ENCODE measurements around the gene ENOX2.
A peak's percentile ranks its signal among the peaks of the same experiment; 100 is the strongest.
"Not testable (repeated sequence)": the region's sequence is repeated elsewhere in the genome, so short reads cannot be mapped to it uniquely, and the experiment has no call there.

The ENOX2 gene

DNA sequence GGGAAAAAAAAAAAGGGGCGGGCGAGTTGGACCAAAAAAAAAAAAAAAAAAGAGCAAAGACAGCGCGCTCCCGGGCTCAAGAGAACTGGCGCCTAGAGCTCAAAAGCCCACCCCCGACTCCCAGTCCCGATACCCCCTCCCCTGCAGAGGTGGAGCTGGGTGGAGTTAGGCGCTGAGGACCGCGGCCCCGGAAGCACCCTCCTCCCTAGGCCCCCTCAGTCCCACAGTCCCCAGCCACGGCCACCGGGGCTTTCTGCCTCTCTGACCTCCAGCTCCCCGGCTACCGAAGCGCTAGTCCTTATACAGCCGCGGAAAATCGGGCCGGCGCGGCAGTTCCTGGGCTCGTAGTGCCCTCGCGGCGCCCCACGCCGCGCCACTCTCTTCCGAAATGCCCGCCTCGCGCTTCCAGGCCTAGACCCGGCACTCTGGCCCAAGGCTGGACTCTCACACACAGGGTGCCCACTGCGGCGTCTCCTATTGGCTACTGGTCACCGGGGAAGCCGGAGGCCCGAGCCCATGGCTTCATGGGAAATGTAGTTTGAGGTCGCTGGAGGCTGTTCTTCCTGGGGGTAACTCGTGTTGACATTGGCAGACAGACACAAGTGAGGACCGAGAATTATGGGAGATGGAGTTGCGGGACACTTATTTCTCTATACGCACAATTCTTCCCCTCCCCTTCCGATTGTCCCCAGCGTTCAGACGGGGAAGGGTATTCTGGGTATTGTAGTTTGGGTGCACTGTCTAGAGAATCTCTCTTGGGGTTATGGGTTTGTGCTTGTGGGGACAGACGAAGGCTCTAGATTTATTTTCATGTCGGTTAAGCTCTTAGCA lies at the start of gene ENOX2:
Gene ENOX2, minus strand, starts transcription at position 427 of the 831 bp plus-strand sequence. CDS start 199,993 bp downstream, outside the sequence.
- peak; percentile 37 to 52 for DNase-seq (ENCODE audit: low read depth in 2 of 2)

GRCh38 chrX:130952266-130953043 lies 49.4 kb upstream of the ENOX2 start:
- no peak for DNase-seq (ENCODE audit: low read depth in 2 of 2)

GRCh38 chrX:130944230-130944629 lies 41.2 kb upstream of the ENOX2 start:
- DNase-seq (ENCODE audit: low read depth in 2 of 2), result no peak

DNA sequence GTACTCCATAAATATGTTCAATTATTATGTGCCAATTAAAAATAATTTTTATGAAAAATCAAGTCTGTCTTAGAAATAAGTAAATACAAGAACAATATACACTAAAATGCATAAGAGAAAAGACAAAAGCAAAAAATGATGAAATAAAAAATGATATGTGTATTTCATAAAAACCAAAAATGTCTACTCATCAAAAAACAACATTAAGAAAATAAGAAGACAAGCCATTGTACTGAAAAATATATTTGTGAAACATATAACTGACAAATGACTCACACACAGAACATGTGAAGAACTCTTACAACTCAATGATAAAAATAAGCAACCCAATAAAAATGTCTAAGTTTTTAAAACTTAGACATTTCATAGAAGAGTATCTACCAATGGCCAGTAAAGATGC lies 34.1 kb upstream of the ENOX2 start:
- no peak for DNase-seq (ENCODE audit: low read depth in 2 of 2)

DNA sequence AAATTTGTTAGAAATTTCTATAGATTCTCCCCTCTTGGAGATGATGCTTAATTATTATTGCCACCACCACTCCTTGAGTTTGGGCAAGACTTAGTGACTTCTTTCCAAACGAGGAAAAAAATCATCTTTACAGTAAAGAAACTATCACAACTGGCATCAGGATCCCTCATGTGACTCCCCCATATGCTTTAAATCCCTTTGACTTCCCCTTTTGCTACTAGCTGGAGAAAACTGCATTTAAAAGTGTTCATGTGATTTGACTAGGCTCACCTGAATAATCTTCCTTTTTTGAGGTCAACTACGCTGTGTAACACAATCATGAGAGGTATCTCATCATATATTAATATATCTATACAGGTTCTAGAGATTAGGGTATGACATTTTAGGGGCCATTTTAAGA lies 30.3 kb upstream of the ENOX2 start:
- no peak for DNase-seq (ENCODE audit: low read depth in 2 of 2)

GRCh38 chrX:130920405-130920804 lies 17.4 kb upstream of the ENOX2 start:
- not testable (repeated sequence) for DNase-seq (ENCODE audit: low read depth in 2 of 2)

- DNase-seq (ENCODE audit: low read depth in 2 of 2), result not testable (repeated sequence)
Measured at GRCh38 chrX:130919676-130920075, 16.7 kb upstream of the ENOX2 start.

GRCh38 chrX:130918498-130918897 lies 15.5 kb upstream of the ENOX2 start:
- DNase-seq (ENCODE audit: low read depth in 2 of 2), result not testable (repeated sequence)

DNA sequence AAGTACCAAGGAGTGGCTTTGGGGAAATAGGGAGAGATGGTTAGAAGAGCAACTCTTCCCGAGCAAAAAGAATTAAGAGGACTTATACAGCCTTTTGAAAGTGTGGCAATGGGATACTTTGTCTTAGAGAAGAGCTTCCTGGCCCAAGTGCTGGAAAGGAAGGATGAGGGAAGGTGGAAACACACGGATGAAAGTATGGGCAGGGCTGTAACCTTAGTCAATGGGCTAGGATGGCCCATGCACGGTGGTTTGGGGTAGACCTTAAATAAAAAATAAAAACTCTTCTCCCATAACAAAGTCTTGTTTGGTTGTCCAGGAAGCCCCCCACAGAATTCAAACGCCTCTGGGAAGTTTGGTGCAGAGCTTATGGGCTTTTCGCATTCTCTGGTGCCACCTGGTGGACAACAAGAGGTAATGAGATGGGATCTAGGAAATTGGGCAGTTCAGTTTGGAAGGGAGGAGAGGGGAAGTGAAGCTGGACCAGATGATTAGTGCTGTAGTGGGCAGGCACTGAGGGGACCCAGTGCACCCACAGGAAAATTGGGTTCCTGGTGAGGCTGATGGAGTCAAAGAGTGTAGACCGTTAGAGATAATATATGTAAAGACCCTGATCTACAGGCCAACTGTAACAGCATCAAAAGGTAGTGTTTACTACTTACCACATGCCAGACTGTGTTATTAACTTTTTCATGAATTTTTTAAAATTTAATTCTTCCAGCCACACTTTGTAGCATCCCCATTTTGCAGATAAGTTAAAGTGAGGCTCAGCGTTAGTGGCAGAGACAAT lies 13.8 kb upstream of the ENOX2 start:
- peak in 1 of 2 donors; percentile 0 for DNase-seq (ENCODE audit: low read depth in 2 of 2)

- DNase-seq (ENCODE audit: low read depth in 2 of 2), result no peak
Measured at GRCh38 chrX:130915302-130915701, 12.3 kb upstream of the ENOX2 start.

DNA sequence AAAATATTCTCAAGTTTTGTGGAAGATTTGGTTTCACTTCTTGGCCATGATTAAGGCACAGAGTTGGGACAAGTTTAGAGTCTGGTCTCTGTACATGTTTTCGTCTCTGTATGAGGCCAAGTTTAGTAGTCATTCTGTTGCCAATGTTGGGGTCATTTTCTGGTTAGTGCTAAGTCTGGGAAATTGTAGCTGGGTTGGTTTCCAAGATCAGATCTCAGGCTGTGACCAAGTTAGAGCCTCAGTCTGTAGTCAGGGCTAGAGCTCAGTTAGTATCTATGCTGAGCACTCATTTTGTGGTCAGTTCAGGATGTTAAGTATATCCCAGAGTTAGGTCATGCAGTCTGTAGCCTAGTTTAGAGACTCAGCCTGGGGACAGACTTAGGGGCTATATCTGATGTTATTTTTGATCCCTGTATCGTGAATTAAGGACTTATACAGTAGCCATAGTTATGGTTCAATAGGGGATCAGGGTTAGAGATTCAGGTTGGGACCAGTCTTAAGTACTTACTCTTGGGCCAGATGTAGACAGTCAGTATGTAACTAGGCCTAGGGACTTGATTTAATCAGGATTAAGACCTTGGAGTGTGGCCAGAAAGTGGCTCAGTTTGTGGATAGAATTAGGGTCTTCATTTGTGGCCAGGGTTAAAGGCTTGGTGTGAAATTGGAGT lies 6.6 kb upstream of the ENOX2 start:
- DNase-seq (ENCODE audit: low read depth in 2 of 2), result no peak

- no peak for DNase-seq (ENCODE audit: low read depth in 2 of 2)
Measured at GRCh38 chrX:130906776-130907175, 3.8 kb upstream of the ENOX2 start.

DNA sequence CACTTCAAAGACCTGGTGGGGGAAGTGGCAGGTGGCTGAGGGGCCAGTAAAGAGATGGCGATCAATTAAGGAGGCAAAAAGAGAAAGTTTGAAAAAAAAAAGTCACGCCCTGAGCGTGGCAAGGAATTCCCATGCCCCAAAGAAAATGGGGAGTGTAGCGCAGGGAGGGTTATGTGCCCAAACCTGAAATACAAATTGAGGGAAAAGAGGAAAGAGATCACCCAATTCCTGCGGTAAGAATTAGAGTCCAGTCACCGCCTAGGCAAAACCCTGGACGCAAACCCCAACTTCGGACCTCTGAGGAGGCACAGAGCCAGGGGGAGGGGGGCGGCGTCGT lies 595 bp downstream of the ENOX2 start:
- no peak for DNase-seq (ENCODE audit: low read depth in 2 of 2)

GRCh38 chrX:130896802-130897501 lies 6.1 kb downstream of the ENOX2 start:
- DNase-seq (ENCODE audit: low read depth in 2 of 2), result no peak

GRCh38 chrX:130896026-130896425 lies 7.0 kb downstream of the ENOX2 start:
- no peak for DNase-seq (ENCODE audit: low read depth in 2 of 2)

GRCh38 chrX:130895299-130895698 lies 7.7 kb downstream of the ENOX2 start:
- DNase-seq (ENCODE audit: low read depth in 2 of 2), result no peak

DNA sequence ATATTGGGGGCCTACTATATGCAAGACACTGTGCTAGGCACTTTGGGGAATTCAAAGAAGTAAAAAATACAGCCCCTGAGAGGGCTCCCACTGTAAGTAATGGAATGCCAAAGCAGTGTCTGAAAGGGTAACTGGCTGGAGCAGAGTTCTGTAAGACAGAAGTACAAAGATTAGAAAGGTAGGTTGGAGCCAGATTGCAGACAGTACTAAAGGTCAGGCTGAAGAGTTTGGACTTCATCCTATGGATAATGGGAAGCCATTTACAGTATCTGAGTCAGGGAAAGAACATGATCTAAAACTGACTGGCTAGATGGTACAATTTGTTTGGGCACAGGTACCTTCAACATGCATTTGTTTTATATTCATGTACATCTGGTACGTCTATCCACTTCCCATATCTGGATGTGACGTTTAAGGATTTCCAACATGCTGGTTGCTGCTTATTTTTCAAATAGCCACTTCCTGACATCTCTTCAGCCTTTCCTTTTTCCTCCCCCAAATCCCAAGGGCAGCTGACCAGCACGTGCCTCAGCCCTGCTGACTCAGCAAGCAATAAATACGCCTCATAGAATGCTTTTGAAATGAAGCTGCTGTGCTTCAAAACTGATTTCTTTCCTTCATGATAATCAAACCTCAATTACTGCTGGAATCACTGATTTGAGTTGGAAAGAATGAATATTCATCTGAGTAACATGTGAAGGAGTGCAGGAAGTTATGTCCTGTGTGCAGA lies 9.5 kb downstream of the ENOX2 start:
- no peak for DNase-seq (ENCODE audit: low read depth in 2 of 2)

DNA sequence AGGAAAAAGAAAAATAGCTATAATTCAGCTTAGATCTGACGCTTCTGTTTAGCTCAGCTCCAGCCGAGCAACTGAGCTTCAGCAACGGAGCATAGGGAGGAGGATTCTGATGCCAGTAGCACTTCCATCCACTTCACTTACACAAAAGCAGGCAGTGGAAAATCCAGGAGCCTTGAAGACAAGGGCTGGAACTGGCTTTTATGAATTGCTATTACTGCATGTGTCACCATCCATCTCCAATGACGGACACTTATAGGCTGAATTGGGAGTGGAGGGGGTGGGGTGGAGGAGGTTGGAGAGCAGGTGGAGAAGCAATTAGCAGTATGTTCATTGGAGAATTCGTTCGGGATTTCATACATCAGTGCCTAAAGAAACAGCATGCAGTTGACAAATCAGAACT lies 15.6 kb downstream of the ENOX2 start:
- DNase-seq (ENCODE audit: low read depth in 2 of 2), result no peak

- DNase-seq (ENCODE audit: low read depth in 2 of 2), result no peak
Measured at GRCh38 chrX:130885996-130886395, 17.0 kb downstream of the ENOX2 start.

- no peak for DNase-seq (ENCODE audit: low read depth in 2 of 2)
Measured at GRCh38 chrX:130885508-130885907, 17.5 kb downstream of the ENOX2 start.

All from stimulated activated CD4-positive, alpha-beta T cell treated with anti-CD3 and anti-CD28 coated beads, Interleukin-1b, Interleukin-23, amount 100 ng/mL, for 1 hour (primary cell).